HG02938 (cell line): Measurements from ENCODE around the gene THADA.

Experiments
- ATAC-seq: cut with Tn5 transposase; IDR thresholded peaks from one replicate; pipeline ENCODE4 v1.9.1; 2021; ENCODE audit warnings: mild to moderate bottlenecking, moderate library complexity; ENCODE audit not compliant: unreplicated experiment

The THADA gene

DNA sequence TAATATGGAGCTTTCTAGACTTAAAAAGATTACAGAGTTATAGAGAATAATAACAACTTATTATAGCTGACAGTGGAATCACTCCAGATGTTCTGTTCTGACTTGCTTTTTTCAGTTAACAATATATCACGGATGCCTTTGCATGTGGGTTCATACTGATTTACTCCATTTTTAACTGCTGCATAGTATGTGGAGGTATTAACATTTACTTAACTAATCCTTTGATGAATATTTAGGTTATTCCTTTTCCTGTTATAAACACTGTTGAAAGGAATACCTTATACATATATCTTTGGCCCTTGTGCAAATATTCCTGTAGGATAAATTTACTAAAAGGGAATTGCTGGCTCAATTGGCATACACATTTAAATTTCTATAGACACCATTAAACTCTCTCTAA lies 336.3 kb downstream of the THADA start:
- no peak for ATAC-seq

DNA sequence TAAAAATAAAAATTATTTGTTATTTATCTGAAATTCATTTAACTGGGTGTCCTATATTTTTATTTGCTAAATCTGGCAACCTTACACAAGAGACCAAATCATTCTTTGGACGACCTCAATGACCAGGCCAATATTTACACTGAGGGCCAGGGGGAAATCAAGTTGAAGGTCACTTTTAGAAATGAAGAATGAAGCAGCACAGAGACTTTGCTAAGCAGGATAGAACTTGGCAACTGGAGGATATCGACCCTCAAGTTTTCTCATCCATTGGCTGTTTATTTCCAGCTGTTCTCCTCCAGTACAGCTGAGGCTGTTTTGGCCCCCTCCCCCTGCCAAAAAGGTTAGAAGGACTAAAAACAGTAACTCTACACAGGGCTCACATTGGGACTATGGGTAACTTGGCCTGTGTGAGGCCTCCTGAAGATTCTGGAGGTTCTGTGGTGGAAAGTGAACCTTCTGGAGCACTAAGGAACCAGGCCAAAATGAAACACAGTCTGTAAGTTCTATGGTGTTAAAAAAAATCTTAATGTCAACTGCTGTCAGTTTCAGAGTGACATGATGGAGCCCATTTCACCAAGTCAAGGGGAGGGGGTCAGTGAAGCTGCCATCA lies 337.2 kb downstream of the THADA start:
- no peak for ATAC-seq

DNA sequence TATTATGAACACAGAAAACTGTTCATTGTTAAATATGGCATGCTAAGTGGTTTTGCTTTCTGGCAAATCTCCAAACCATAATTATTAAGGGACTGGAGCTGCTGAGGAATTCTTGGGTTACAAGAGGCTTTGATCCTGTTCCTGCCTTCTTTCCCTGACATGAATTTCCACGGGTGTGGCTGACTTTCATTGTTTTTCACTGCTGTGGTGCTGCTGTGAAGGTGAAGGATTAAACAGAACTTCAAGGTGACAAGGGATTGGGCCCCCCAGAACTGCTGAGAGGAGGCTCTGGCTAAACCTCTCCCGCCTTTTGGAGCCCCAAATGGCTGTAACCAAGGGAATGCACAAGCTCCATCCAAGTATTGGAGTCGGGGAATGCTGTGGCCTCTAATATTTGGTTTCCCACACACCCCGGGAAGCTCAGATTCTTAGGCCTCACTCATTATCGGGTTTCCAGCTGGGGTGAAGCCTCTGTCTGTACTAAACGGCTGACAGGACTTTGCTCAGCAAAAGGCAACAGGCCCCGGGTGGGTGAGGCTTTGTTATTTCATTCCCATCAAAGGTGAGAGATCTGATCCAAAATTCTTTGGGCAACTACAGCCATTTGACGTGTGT lies 340.4 kb downstream of the THADA start:
- no peak for ATAC-seq

DNA sequence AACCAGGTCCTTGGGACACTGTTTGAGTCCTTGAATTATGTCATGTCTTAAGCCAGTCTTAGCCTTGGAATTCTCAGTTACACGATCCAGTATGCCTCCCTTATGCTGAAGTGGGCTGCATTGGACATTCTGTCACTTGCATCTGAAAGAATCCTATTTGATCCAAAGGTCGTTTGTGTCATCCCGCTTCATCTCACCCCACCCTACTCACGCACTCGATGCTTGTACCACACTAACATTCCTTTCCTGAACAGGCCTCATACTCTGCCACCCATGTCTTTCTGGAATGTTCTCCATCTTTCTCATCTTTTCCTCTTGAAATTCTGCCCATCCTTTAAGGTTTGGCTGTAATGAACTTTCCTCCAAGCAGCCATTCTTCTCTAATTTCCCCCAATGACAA lies 341.5 kb downstream of the THADA start:
- ATAC-seq, result no peak

DNA sequence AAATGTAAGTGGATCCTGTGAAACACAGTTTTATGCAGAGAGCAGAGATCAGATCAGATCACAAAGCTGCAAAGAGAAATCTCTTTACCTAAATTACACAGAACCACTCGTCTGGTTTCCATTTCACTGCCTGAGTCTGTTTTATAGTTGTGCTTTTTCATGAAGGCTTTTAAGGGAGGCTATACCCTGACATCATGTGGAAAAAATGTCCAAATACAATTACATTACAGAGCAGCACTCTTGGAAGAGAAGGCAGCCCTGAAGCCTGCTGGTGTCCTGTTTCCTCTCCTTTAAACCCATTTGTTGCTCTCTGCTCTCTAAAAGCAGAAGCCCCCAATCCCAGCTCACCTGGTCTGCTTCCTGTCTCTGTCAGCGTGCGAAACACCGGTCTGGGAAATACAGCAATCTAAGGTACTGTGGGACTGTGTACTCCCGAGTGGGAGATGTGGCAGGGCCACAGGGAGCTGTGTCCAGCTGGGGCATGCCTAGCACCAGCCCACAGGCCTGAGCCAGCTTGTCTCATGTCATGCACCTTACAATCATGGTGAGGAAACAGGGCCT lies 344.6 kb downstream of the THADA start:
- no peak for ATAC-seq

DNA sequence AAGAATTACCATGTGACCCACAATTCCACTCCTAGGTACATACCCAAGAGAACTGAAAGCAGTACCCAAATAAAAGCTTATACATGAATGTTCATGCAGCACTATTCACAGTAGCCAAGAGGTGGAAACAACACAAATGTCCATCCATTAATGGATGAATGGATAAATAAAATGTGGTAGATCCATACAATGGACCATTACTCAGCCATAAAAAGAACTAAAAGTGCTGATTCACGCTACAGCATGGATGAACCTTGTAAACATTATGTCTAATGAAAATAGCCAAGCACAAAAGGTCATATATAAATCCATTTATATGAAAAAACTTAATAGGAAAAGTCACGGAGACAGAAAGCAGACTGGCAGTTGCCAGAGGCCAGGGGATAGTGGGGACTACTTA lies 345.8 kb downstream of the THADA start:
- ATAC-seq, result no peak

DNA sequence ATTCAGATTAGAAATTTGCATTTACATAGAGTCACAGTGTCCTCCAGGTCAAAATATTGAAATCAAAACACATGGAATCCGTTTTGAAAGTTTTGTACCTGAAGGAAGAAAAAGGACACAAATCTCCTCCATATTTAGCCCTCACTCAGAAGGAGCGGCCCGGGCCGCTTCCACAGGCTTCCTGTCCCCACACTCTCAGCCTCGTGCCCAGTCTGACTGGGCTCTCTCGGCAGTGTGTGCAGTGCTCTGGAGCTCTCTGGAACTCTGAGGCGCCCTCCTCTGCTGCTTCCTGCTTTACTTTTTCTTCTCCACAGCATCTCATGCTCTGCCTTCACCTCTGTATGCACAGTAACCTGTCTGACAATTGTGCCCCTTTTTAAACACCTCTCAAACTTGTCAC lies 347.2 kb downstream of the THADA start:
- no peak for ATAC-seq

DNA sequence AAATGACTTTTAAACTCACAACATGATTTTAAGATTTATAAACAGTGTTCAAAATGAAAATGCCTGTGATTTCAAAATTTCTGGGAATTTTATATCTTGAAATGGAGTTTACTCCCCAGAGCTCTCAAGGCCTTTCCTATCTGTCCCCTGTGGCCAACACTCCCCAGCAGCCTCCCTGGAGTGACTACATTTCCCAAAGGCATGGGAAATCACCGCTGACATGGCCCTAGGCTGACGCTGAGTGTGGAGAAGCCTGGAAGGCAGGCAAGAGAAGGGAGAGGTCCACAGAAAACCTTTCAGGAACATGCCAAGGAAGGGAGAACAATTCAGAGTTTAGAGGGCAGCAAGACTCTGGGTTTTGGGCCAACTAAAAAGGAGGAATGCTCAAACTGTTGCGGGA lies 349.2 kb downstream of the THADA start:
- no peak for ATAC-seq

DNA sequence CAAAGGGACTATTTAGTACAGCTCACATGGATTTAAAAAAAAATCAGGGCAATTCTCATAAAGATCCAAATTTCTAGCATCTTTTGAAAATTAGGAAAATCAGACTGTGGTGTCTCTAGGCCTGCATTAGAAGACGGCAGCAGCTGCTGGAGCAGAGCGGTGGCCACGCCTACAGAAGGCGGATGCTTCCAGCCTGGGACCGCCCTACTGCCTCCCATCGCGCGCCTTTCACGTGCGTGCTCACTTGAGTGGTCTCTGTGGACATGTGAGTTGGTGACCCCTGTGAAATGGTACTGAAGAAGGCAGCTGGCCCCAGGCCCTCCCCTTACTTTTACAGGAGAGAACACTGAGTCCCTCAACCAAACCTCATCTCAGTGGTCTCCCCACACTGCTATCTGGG lies 354.3 kb downstream of the THADA start:
- ATAC-seq, result no peak

DNA sequence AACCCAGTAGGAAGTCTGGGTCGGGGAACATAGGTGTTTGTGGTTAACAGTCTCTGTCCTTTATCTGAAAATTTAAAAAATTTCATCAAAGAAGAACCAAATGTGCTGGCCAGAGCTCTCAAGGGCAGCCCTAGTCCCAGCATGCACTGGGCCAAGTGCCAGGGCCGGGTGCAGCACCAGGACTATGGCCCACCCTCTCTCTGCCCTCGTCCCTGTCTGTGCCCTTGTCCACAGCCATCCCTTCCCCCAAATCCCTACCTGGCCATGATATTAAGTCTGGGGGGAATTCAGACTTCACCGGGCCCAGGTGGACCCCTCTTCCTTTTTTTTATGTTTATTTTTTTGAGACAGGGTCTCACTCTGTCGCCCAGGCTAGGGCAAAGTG lies 355.1 kb downstream of the THADA start:
- no peak for ATAC-seq

DNA sequence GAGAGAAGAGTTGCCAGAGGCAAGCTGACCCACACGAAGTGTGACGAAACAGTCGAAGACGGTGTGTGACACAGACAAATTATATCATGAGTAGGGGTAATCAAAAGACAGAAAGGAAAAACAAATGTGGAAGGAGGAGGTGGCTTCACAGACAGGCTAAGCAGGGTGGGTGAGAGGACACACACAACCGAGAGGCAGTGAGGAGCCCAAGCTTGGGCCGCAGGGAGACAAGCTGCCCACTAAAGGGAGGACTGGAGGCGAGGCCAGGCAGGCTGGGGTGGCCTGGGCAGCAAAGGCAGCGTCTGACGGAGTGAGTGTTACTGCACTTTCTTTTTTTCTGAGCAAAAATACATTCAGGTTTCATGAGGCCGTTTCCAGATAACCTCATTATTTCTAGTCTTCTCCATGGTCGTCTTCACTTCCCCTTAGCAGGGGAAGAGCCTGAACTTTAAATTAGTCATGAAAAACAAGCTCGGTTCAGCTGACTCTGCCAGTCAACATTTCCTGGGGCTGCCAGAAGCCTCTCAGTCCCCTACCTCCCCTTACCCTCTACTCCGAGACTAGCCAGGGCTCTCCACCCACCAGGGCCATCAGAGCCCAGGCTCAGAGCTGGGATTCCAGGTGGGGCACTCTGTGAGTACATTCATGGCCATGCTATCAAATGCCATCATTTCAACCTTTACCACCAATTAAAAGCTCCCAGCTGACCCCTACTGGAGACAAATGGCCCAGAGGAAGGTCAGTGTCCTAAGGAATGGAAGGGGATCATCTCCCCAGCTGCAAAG lies 355.7 kb downstream of the THADA start:
- no peak for ATAC-seq

DNA sequence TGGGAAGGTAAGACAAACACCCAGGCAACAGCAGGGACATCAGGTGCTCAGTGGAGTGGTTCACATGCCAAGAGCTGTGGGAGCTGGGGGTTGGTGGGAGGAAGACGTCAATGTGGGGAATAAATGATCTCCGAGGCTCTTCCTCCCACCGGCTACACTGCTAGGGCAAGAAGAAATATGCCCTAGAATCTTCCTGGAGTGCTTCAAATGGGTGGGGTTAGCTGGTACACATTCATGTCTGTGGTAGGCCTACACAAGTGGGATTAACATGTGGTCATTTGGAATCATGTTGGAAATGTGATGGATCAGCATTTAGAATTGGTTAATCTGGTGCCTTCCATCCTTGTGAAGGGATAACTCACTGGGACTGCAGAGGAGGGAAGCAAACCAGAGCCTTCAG lies 357.0 kb downstream of the THADA start:
- ATAC-seq, result no peak

DNA sequence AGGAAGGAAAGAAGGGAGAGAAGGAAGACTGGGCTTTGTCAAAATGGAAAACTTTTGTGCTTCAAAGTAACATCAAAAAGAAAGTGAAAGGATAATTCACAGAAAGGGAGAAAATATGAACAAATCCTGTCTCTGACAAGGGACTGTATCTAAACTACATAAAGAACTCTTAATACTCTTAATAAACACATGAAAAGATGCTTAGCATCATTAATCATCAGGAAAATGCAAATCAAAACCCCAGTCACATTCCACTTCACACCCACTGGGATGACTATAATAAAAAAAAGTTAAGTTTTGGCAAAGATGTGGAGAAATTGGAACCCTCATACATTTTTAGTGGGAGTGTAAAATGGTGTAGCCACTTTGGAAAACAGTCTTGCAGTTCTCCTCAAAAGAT lies 357.7 kb downstream of the THADA start:
- ATAC-seq, result no peak

DNA sequence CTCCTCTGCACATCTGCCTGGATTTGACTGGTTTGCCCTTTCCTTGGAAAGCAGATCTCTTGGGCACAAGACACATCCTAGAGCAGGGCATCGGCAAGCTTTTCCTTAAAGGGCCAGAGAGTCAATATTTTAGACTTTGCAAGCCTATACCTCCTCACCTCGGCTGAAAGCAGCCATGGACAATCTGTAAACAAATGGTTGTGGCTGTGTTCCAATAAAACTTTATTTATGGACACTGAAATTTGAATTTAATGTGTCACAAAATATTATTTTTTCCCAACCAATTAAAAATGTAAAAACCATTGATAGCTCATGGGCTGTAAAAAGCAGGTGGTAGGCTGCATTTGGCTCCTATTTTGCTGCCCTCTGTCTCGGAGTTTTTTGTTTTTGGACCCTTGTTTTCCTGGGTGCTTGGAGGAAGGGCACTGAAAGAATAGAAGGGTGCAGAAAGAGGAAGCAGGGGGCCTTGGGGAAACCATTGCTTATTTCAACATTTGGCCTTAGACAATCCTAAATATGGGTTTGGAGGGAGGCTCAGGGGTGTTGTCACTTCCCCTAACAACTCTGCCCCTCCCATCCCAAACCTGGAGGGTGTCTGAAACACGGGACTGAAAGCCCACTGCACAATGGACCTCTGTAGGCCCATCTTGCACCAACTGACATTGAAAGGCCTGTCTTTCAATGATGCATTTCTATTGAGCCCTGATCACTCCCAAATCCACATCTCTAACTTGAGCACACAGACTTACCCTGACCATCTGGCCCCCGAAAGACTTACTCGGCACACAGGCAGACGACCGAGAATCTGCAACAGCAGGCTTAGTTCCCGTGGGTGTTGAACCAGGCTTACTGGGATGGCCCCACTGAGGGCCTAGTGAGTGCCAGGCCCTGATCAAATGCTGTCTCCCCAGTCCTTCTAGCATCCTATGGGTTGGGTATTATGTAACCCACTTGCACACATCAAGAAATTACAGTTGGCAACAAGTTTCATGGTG lies 362.3 kb downstream of the THADA start:
- no peak for ATAC-seq

DNA sequence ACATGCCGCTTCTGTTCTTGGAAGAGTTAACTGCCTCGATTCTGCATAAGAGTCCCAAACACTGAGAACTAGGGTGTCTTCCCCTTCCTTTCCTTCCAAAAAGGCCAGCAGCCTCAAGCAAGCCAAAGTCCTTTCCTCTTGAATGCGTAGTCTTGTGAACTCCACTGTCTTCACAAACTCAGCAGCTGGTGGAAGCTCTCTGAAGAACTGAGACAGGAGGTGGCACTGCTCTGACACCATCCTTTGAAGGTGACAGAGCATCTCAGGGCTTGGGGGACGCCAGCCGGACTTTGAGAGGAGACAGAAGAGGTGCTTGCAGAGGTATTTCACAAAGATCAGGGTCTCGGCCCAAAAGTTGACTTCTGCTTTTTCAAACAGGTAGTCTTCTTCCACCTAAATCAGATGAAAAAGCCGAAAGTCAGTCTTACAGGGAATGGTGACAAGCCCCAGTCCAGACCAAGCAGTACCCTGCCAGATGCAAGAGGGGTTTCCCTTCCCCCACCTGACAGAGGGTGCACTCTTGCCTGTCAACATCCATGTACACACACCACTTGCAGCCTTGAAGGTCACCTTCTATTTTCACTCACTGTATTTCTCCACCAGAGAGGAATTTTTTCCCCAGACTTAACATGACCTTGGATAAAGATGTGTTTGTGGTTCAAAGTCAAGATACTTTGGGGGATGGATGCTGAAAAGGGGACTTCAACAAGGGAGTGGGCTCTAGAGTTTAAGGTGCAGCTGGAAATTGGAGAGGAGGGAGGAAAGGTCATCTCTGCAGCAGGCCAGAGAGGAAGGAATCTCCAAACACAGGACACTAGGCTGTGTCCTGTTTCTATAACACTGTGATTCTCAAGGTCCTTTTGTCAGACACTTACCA lies 364.6 kb downstream of the THADA start:
- no peak for ATAC-seq

DNA sequence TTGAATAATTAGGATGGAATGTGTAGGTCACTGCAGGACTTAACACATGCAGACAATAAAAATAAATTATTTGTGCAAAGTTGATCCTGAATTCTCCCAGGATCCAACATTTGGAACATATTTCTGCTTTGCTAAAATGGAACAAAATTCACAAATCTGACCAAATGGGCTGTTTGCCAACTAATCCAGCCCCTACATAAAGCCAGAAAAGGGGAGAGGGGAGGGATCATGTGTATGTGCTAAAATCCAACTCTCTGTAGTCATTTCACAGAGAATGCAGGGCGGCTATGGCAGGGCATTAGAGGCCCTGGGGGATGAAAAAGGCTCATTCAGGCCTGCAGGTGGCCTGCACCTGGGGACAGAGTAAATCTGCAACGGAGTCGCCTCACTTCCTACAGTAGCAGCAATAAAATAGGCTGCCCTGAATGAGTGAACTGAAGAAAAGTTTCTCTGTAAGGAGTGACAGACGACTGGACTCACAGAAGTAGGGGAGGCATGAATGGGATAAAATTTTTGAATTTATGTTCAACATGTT lies 365.4 kb downstream of the THADA start:
- no peak for ATAC-seq

DNA sequence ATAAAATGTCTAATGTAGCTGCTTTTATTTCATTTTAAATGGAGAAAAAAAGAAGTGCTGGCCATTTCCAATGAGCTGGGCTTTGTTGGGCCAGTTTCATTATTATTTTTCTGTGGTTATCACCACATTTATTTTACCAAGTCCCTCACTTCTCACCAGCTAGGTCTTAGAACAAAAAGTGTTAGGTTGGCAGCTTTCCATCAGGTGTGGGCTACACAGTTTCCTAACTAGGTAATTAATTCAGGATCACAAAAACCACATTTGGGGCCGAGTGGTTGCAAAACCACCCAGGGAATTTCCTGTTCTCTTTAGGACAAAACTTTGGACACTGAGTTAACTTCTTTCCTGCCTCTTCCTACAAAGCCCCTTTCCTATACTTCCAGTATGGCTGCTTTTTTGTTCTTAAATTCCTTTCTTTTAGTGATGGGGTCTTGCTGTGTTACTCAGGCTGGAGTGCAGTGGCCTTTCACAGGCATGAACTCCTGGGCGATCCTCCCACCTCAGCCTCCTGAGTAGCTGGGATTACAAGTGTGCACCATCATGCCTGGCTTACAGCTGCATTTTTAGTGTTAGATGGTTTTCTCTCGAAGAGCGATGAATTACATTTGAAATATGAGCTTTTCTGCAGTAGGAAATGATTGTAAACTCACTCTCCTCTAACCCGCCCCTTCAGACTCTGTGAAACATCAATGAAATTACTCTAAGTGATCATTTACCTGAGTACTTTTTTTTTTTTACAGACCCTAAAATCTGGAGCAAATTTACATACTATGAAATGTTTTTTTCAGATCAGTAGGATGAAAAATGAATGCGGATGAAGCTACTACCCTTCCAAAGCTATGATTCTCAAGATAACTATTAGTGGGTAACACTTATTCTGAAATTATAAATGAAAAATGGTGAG lies 366.8 kb downstream of the THADA start:
- no peak for ATAC-seq

DNA sequence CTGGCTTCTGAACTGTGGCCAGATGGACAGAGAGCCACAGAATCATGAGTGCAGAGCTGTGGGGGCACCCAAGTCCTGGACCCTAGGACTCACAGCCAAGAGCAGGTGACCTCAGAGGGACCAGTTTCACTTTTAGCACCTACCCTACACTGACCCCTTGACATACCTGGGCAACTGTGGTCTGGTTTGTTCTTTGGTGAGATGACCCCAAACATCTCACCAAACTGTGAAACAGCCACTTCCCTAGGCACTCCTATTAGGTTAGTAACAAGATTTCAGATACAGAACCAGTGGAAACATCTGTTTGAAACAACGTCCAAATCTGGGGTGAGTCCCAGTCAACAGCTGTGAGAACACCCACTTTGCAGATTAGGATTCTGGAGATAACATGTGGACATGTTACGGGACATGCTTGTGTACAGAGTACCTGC lies 367.5 kb downstream of the THADA start:
- ATAC-seq, result no peak
